GM19324 (cell line): ENCODE results near the gene AP2A1.

Source experiments
- ATAC-seq: cut with Tn5 transposase; IDR thresholded peaks from one replicate; pipeline ENCODE4 v1.9.1; 2021; ENCODE audit warnings: mild to moderate bottlenecking, moderate library complexity; ENCODE audit not compliant: unreplicated experiment, low FRiP score

The AP2A1 gene

DNA sequence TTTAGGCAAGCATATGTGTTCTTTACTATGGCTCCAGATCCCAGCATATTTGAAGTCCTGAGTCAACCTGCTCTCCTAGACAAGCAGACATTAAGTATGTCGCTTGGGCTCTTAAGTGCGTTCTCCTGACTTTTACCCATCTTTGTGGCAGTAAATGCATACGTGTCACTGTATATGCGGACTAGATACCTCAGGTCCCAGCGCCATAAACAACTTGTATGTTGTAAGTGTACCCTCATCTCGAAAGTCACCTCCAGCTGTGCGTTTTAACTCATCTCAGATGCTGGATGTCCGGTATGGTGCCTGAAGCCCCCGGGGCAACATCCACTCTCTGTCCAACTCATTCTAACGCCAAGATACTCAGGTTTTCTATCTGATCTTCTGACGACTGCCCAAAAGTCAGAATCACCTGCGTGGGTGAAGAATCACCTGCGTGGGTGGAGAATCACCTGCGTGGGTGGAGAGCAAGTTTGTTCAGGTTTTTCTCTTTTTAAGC, 85.9 kb downstream of the AP2A1 start:
- no peak for ATAC-seq

DNA sequence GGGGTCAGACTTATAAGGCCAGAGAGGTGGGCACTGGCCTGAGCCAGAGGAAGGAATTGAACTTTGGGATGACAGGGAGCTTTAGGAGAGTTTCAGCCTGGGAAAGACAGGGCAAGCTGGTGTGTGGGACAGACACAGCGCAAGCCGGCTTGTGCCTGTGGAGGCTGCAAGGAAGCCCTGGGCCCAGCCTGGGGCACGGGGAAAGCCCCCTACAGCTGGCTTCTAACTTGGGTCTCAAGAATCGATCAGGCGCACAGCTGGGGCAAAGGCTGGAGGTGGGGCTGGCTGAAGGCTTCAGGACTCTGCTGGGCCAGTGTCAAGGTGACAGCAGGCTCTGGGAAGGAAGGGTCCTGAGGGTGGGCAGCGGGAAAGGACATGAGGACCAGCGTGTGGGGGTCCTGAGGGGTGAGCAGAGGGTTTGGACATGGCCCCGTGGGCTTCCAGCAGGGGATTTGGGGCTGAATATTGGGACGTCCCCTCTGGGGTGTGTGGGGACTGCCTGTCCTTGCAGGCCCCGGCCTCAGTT, 87.1 kb downstream of the AP2A1 start:
- no peak for ATAC-seq

DNA sequence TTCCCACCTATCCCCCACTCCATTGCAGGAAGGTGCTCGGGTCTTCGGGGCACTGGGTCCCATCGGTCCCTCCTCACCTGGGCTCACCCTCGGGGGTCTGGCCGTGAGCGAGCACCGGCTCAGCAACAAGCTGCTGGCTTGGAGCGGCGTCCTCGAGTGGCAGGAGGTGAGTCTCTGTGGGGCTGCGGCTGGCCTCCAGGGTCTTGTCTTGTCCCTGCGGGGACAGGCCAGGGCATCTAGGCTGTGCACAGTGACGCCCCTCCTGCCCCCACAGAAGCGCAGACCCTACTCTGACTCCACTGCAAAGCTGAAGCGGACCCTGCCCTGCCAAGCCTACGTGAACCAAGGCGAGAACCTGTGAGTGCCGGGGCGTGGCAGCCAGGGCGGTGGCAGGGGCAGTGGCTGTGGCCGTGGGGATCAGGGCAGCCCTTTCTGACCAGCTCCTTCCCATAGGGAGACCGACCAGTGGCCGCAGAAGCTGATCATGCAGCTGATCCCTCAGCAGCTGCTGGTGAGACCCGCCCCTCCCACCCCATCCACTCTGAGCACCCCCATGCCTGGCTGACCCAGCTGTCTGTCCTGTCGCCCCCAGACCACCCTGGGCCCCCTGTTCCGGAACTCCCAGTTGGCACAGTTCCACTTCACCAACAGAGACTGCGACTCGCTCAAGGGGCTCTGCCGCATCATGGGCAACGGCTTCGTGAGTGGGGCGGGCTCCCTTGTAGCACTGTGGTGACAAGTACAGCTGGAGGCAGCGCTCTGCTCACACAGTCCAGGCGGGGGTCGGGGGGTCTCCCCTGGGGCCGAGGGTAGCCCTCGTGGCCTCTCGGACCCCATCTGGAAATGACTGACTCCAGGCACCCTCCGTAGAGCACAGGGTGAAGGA, 87.8 kb downstream of the AP2A1 start:
- ATAC-seq: no peak

DNA sequence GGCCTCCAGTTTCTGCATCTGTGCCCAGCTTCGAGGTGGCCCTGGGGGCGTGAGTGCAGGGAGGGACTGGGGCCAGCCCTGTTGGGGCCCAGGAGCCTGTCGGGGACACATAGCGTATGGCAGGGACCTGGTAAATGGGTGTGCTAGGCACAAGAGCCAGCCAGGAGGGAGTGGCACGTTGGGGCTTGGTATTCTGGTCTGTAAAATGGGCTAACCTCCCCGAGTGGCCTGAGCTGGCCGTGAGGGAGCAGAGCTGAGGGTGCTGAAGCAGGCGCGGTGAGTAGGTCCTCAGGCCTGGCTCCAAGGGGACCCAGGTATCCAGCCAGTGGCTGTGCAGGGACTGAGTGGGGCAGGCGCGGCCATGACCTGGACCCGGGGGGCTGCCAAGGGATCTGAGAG, 88.5 kb downstream of the AP2A1 start:
- no peak for ATAC-seq

DNA sequence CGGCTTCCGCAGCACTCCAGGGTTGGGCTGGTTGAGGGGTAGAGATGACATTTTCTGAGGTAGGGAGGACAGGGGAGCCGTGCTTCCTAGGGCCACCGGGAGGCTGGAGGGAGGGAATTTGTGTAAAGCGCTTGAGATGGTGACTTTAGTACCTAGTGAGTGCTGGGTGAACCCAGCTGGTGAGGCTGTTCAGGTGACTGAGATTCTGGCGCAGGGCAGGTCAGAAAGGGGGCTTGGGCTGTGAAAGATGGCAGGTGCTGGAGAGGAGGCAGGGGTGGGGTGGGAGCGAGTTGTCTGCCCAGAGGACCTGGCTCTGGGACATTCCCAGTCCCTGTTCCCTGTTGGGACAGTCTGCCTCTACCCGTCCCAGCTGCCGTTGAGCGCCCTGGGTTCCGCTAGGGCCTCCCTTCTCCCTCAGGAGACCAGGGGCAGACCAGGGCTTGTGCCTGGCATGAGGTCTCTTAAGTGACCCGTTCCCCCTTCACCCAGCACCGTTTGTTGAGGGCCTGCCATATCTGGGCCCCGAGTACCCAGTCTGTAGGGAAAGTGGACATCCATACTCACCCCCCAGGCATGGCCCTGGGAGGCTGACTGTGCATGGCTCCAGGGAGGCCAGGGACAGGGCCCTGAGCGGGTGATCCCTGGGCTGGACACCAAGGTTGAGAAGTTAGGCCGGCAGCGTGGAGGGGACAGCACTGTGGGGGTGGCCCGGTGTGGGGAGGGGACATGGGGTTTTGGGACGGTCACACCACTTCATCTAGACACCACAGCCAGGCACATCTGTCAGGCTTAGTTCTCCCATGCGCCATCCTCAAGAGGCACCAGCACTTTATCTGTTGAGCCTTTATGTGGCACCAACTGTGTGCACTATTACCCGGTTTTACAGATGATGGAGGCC, 89.1 kb downstream of the AP2A1 start:
- ATAC-seq: no peak

DNA sequence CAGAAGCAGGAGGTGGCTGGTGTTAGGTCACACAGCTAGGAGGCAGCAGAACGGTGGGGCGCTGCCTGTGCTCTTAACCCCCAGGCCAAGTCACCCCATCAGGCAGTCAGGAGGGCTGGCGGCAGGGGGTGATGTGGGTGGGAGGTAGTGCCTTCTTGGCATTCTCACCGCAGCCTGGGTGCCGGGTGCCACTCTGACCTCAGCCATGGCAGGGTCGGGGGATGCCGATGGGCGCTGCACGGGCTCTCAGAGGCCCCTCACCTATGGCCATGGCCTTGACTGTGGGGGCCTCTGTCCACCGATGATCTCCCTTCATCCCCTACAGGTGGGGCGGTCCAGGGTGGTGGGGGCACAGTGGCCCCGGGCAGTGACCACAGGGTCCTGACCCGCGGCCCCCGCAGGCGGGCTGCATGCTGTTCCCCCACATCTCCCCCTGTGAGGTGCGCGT, 89.8 kb downstream of the AP2A1 start:
- no peak for ATAC-seq
